GM15510 (cell line): ENCODE data around the gene CYP2B6.

Source experiments
- POLR2A ChIP-seq: IDR thresholded peaks from 3 replicates; pipeline ENCODE4 v1.6.1; 2011; ENCODE audit warnings: borderline replicate concordance; ENCODE audit not compliant: insufficient read length; ENCODE audit errors: extremely low read depth

Gene CYP2B6

GRCh38 chr19:40990972-40991381, at the start of gene CYP2B6:
CYP2B6 (plus strand) TSS chr19:40991282; CDS start chr19:40991306, 24 bp downstream.
- TF ChIP-seq POLR2A: no peak

GRCh38 chr19:40941481-40942219, 49.4 kb upstream of the CYP2B6 start:
- no peak for TF ChIP-seq POLR2A

- TF ChIP-seq POLR2A: no peak
These were observed 45.4 kb upstream of the CYP2B6 start for GRCh38 chr19:40945645-40946044.

GRCh38 chr19:40947114-40947513, 44.0 kb upstream of the CYP2B6 start:
- TF ChIP-seq POLR2A: no peak

GRCh38 chr19:40947573-40947972, 43.5 kb upstream of the CYP2B6 start:
- no peak for TF ChIP-seq POLR2A

GRCh38 chr19:40948580-40949299, 42.3 kb upstream of the CYP2B6 start:
- no peak for TF ChIP-seq POLR2A

- no peak for TF ChIP-seq POLR2A
These were observed 36.5 kb upstream of the CYP2B6 start for GRCh38 chr19:40954573-40954972.

- TF ChIP-seq POLR2A: no peak
These were observed 31.7 kb upstream of the CYP2B6 start for GRCh38 chr19:40959338-40959737.

GRCh38 chr19:40960062-40960685, 30.9 kb upstream of the CYP2B6 start:
- no peak for TF ChIP-seq POLR2A

- TF ChIP-seq POLR2A: no peak
These were observed 30.3 kb upstream of the CYP2B6 start for GRCh38 chr19:40960780-40961179.

GRCh38 chr19:40962460-40962961, 28.6 kb upstream of the CYP2B6 start:
- no peak for TF ChIP-seq POLR2A

GRCh38 chr19:40974633-40975037, 16.4 kb upstream of the CYP2B6 start:
- no peak for TF ChIP-seq POLR2A

GRCh38 chr19:40976134-40976533, 14.9 kb upstream of the CYP2B6 start:
- no peak for TF ChIP-seq POLR2A

GRCh38 chr19:40976724-40977123, 14.4 kb upstream of the CYP2B6 start:
- no peak for TF ChIP-seq POLR2A

- no peak for TF ChIP-seq POLR2A
These were observed 9.5 kb upstream of the CYP2B6 start for GRCh38 chr19:40981591-40981990.
